ENCODE results near the gene ATRAID.
"Not testable (repeated sequence)": the region's sequence is repeated elsewhere in the genome, so short reads cannot be mapped to it uniquely, and the experiment has no call there.

The ATRAID gene, protein sequence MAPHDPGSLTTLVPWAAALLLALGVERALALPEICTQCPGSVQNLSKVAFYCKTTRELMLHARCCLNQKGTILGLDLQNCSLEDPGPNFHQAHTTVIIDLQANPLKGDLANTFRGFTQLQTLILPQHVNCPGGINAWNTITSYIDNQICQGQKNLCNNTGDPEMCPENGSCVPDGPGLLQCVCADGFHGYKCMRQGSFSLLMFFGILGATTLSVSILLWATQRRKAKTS

DNA sequence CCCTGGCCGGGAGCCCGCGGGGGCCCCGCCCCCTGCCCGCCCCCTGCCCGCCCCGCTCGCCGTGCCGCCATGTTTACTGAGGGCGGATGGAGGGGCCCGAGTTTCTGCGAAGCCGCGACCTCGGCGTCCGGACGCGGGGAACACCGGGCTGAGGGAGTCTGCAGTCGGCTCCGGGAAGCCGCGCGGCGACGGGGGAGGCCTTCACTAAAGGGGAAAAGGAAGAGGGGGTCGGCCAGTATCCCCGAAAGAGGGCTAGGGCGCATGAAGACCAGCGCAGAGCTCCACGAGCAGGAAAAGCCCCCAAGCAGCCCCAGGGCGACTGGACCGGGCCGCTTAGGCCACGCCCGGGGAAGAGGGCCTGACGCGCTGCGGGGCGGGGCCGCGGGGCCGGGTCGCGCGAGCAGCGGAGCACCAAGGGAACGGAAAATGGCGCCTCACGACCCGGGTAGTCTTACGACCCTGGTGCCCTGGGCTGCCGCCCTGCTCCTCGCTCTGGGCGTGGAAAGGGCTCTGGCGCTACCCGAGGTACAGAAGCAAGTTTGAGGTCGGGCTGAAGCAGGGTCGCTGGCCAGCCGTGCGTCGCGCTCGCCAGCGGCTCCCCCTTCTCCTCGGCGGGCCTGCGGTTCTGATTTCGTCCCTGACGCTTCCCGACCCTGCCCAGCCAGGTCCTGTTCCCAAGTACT, at the start of gene ATRAID, which contains the start of gene SLC5A6:
Gene ATRAID, plus strand, starts transcription at position 99 of the 683 bp plus-strand sequence. Its CDS starts 328 bp downstream, at position 427.
Gene SLC5A6, minus strand, starts transcription at position 326 of the 683 bp plus-strand sequence. CDS start 4,618 bp downstream, outside the sequence.
- no peak for FAIRE-seq

DNA sequence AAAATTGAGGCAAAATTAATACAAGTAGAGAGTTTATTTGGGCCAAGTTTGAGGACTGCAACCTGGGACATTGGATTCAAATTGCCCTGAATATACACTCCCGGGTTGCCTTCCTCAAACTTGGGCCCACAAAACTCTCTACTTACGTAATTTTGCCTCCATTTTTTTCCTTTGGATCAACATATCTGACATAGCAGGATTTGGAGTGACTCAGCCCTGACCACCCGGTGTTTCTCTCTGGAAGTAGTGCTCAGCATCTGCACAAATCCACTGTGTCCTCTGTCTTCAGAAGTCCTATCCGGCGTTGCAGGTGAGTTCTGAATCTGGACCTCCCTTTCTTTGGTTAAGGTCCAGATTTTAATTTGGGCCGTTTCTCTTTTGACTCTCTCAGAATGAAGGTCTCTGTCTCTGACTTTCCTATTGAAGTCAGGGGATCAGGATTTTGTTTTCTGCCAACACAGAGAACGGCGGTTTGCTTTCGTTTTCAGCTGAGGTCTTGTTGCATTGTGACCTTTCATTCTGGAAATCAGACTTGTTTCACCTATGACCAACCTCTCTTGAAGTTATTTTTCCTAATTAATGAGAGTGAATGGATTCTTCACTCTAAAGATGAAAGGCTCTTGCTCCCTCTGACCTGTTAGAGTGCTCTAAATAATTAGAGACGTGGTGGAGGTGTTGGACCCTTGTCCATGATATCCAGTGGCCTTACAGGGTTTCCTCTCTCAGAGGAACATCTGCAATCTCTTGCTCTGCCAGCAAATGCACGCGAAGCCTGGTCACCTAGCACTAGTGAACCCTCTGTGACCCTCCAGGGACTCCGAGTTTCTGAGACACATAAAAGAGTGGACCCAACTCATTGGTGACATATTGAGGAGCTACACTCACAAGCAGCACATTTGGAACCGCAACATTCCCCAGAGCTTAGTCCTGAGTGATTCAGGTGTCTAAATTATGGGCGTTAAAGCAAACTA, 49.4 kb upstream of the ATRAID start:
- no peak for FAIRE-seq

DNA sequence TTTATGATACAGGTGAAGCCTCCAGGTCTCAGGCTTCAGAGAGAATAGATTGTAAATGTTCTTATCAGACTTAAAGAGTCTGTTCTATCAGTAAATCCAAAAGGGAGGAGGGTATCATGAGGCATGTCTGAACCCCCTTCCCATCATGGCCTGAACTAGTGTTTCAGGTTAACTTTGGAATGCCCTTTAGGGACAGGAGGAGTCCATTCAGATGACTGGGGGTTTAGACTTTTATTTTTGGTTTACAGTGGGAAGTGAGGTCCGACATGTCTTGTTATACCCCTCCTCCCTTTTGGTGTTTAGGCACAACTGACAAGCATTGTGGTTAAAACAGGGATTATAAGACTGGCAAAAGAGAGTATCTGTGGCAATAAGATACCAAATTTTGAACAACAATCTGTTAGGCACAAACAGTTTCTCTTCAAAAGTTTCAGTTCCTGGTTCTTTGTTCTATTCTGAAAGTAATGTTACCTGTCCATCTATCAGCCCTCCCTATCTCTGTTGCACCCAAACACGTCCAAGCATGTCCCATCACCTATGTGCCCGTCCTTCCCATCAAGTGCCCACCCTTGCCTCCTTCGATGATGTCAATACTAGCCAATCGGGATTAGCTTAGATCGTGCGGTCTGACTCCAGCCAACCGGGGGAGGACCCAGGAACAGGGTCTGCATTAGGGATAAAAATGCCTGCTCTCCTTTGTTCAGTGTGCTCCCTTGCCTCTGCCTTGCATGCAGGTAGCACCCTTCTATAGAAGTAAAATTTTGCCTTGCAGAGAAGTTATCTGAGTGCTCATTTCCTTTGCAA, 46.7 kb upstream of the ATRAID start:
- no peak for FAIRE-seq

DNA sequence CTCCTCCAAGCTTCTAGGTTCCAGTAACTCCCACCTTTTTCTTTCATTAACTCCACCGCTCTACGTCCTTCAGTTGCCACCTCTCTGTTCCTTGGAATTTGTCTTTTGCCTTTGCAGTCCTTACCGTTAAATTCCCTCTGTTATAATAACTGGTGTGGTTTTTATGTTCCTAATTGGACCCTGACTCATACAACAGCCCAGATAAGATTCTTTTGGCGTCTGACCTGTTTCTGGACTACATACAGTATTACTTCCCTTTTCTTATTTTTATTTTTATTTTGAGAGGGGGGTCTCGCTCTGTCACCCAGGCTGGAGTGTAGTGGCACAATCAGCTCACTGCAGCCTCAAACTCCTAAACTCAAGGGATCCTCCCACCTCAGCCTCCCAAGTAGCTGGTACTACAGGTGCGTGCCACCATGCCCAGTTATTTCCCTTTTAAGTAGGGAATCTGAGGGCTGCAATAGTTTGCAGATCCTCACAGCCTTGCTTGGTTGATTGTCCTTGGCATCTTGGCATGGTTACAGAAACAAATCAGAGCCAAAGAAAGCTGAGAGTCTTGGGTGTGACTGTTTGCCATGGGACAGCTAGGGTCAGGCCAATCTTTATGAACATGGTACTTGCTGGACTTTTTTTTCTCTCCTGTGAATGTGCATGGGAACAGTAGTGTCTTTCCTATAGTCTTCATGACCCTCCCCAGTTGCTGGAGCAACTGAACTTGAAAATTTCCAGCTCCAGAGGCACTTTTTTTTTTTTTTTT, 41.1 kb upstream of the ATRAID start:
- no peak for FAIRE-seq

DNA sequence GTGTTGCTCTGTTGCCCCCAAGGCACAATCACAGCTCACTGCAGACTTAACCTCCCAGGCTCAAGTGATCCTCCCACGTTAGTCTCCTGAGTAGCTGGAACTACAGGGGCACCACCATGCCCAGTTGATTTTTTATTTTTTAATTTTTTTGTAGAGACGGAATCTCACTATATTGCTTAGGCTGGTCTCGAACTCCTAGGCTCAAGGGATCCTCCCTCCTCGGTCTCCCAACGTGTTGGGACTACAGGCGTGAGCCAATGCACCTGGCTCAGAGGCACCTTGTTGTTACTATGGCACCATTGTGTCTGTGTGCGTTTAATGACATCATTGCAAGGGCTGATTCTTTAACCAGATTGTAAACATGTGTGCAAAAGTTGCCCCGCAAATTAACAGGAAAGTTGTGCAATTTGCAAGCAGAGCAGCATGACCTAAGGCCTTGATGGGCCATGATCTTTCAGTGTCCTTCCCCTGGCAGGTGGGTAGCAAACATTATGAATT, 40.4 kb upstream of the ATRAID start:
- no peak for FAIRE-seq

DNA sequence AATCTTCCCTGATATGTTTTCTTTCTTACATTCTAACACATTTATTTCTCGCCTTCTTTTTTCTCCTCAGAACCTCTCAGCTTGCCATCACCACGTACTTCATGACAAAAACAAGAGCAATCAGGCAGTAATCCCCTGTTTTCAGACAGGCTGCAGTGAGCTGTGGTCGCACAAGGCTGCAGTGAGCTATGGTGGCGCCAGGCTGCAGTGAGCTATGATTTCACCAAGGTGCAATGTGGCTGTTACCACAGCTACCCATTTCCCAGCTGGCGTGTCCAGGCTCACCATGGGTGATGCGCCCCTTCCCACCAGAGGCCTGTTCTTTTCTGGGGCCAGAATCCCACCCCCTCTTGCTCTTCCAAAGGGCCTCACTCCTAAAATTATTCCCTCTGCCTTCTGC, 37.2 kb upstream of the ATRAID start:
- FAIRE-seq: no peak

DNA sequence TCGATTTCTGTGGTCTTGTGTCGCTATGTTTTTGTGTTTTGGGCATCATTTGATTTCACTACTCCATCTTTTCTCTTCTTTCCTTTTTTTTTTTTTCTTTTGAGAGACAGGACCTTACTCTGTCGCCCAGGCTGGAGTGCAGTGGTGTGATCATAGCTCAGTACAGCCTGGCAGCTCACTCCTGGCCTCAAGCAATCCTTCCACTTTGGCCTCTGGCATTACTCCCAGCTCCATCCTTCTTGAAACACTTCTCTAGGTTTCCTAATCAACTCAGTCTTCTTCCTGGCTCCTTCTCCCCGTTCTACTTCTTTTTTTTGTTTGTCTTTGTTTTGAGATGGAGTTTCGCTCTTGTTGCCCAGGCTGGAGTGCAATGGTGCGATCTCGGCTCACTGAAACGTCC, 36.5 kb upstream of the ATRAID start:
- FAIRE-seq: no peak

DNA sequence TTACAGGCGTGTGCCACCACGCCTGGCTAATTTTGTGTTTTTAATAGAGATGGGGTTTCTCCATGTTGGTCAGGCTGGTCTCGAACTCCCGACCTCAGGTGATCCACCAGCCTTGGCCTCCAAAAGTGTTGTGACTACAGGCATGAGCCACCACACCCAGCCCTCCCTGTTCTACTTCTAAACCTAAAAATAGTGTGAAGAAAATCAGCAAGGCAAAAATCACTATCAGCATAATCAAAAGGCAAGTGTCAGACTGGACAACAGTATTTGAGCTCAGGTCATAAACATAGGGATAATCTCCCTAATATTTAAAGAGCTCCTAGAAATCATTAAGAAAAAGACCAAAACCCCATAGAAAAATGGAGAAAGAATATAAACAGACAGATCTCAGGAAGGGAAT, 36.1 kb upstream of the ATRAID start:
- FAIRE-seq: not testable (repeated sequence)

DNA sequence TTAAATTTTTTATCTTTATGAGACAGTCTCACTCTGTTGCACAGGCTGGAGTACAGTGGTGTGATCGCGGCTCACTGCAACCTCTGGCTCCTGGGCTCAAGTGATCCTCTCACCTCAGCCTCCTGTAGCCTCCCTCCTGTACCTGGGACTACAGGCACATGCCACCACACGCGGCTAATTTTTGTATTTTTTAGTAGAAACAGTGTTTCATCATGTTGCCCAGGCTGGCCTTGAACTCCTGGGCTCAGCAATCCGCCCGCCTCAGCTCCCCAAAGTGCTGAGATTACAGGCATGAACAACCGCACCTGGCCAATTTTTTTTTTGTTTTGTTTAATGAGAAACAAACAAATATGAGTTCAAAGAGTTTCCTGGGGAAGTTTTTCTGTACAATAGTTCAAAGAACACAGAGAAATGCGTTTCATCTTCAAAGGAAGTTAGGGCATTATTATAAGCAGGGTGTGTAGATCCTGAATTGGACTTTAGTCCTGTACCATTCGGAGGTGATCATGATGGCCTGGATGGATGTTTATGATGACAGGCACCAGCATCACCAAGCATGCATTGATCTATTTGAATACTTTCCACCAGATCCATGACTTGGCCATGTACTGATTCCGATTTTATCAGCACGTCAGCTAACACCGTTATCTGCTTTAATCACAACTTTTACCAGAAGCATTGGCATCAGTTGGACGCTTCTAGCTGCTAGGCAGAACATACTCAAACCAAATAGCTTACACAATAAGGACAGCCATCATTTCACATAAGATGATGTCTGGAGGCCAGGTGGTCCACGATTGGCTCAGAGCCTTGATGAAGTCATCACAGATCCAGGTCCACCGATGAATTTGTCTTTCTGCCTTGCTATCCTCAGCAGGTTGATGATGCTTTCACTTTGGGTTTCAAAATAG, 34.1 kb upstream of the ATRAID start:
- FAIRE-seq: no peak

DNA sequence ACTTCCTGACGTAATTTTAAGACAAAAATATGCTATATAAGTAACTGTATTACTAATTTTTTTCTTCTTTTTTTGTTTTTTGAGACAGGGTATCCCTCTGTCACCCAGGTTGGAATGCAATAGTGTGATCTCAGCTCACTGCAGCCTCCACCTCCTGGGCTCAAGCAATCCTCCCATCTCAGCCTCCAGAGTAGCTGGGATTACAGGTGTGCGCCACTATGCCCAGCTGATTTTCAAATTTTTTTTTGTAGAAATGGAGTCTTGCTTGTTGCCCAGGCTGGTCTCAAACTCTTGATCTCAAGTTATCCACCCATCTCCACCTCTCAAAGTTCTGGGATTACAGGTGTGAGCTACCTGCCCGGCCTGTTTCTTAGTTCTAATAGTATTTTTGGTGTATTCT, 33.4 kb upstream of the ATRAID start:
- FAIRE-seq: no peak

DNA sequence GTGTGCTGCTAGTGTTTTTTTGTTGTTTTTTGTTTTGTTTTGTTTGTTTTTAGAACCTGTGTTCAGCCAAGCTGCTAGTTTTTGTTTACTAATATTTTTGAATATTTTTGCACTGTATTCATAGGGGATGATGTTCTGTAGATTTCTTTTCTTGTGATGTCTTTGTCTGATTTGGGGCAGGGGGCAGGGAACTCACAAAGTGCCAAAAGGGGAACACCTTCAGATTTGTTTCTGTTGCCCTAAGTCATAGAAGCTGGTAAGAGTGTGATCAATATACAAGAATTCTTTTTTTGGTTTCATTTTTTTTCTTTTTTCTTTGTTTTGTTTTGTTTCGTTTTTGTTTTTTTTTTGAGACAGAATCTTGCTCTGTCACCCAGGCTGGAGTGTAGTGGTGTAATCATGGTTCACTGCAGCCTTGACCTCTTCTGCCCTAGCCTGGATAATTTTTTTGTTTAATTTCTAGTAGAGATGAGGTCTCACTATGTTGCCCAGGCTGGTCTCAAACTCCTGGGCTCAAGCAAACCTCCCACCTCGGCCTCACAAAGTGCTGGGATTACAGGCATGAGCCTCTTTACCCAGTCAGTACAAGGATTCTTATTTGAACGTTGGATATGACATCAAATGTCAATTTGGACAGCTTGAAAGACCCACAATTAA, 32.4 kb upstream of the ATRAID start:
- no peak for FAIRE-seq

DNA sequence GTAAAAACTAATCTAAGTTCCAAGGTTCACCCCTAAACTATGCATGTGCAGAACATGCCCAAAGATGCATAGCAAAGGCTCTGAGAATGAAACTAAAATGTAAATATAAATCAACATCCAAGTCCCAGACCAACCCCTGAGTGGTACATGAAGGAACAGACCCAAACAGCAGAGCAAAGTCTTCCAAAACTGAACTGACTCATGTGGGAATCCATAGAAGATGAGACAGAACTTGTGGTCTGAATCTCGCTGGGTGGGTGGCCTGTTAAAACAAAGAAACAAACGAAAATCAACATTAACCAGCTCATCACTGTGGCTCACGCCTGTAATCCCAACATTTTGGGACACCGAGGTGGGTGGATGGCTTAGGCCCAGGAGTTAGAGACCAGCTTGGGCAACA, 29.5 kb upstream of the ATRAID start:
- no peak for FAIRE-seq

DNA sequence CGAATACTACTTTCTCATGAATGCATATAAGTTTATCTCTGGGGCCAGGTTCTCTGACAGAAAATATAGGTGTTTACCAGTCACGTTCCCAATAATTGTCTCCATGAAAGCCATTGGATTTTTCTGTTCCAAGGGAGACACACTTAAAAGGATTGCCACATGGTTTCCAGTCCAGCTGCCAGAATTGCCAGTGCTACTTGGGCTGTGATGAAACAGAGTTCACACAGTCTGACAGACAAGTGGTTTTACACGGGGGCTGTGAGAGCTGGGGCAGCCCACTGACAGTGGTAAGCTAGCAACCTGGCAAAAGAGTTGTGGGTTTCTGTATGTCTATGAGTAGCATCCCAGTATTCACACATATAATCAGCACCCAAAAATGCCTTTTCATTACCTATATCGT, 27.7 kb upstream of the ATRAID start:
- no peak for FAIRE-seq

DNA sequence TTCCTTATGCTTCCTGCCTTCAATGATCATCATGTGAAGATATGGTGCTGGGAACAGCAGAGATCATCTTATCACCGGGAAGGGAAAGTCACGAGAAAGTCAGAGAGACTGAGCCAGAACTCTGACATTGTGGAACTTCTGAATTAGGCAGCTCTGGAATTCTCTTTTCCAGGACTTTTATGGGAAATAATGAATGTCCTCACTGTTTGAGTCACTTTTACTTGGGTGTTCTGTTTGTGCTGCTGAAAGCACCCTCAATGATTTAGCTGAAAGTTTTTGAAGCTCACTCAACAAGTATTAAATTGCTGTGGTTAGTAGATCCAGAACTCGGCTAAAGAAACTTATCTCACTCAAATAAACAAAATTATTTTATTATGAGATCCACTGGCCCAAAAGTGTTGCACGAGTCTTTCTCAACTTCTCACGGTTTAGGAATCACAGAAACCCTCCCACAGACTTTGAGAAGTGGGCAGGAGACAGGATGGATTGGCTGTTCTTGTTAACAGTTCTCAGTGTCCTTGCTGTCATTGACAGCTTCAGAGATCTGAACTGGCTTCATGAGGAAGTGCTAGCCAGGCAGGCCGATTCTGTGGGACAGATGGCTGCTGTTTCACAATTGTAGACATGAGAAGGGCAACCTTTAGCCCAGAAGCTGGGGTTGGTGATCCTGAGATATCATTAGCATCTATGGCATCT, 26.4 kb upstream of the ATRAID start:
- no peak for FAIRE-seq

DNA sequence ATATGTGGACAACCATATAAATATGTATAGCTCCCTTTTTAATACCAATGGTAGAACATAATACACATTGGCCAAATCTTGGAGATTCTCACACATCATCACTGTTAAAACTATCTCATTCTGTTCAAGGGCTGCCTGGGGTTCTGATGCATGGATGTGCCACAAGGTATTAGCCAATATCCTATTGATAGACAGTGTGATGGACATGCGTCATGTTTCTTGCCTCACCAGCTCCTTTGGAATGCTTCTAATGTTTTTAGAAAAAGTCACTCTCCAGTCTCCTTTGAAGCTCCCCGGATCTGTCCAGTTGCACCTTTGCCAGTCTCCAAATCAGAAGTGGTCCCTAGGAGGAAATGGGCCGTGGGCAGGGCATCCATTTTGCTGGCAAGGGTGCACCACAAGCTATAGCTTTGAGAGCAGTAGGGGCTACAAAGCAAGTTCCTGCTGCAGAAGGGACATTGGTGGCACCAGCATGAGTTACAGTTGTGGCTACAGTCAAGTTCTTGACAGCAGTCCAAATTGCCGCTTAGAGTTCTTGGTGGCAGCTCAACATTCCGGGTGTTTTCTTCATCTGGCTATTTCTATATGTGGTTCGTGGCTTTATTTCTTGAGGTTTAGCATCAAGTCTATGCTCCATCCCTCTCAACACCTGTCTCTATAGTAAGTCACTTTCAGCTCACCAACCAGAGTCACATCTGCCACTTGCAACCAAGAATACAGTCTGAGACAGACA, 25.1 kb upstream of the ATRAID start:
- no peak for FAIRE-seq

DNA sequence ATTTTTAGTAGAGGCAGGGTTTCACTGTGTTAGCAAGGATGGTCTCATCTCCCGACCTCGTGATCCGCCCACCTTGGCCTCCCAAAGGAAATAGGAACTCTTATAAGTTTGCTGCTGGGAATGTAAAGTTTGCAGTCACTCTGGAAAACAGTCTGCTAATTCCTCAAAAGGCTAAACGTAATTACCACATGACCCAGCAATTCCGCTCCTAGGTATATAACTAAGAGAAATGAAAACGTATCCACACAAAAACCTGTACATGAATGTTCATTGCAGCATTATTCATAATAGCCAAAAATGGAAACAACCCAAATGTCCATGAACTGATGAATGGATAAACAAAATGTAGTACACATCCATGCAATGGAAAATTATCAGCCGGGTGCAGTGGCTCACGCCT, 21.9 kb upstream of the ATRAID start:
- FAIRE-seq: no peak

DNA sequence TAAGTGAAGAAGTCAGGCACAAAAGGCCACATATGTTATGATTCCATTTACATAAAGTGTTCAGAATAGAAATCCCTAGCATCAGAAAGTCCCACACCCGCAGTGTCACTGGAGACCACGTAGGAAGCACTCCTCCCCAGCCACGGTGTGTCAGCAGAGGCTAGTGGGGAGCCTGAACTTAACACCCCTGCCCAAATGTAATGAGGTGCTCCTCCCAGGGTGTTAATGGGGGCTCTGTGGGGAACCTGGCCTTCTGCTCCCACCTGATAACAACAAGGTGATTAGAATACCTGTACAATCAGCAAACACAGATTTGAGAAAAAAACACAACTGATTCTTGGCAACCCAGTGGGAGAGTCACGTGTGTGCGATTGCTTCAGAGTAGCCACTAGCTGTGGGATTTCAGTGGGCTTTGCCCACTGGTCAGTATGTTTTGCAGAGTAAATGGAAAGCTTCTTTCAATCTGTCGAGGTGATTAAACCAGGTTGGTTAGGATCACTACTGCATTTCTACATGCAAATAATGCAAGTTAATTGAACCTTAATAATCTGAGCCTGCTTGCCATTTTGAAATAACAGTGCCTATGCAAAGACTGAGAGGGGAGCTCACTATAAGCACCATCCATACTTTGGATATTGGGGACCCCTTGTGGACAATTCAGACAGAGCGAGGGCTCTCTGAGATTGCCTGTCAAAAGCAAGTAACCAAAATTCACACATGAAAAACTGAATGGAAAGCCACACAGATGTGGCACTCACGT, 20.6 kb upstream of the ATRAID start:
- FAIRE-seq: no peak
